Ascending aorta (tissue), 2 donors: ENCODE results near the gene TBC1D25. TPM values are rescaled to one million over a fixed set of nuclear protein-coding genes. Genes with fewer than 3 reads are reported as not detected.

ENCODE experiments used
- DNase-seq, 2 donors: peaks; one replicate each; pipeline ENCODE4 v3.0.0-alpha.2; 2019; ENCODE audit warnings: low spot score in 2 of 2
- H3K27ac ChIP-seq, 2 donors: fragments of 200-600 bp; sonication (generic); one replicate each; pipeline ENCODE4 v1.5.1; 2016 to 2017; ENCODE audit warnings: mild to moderate bottlenecking in 1 of 2
- H3K27me3 ChIP-seq: fragments of 200-600 bp; sonication (generic); one replicate; pipeline ENCODE4 v1.5.1; 2017
- H3K36me3 ChIP-seq, 2 donors: fragments of 200-600 bp; sonication (generic); one replicate each; pipeline ENCODE4 v1.5.1; 2016
- H3K4me1 ChIP-seq, 2 donors: fragments of 200-600 bp; sonication (generic); one replicate each; pipeline ENCODE4 v1.5.1; 2016 to 2017; ENCODE audit warnings: mild to moderate bottlenecking in 1 of 2
- H3K4me3 ChIP-seq, 2 donors: fragments of 200-600 bp; sonication (generic); one replicate each; pipeline ENCODE4 v1.5.1; 2016 to 2017; ENCODE audit warnings: mild to moderate bottlenecking in 1 of 2
- H3K9me3 ChIP-seq, 2 donors: fragments of 200-600 bp; sonication (generic); one replicate each; pipeline ENCODE4 v1.5.1; 2016
- CTCF ChIP-seq, 3 experiments: fragments of 200-600 bp in 2 of 3; fragments of 450-650 bp in 1 of 3; sonication (generic) in 2 of 3; IDR thresholded peaks; one replicate each; pipeline ENCODE4 v1.5.1; 2016 to 2019; ENCODE audit warnings: antibody characterized with exemption in 3 of 3, mild to moderate bottlenecking in 1 of 3, moderate library complexity in 1 of 3
- intact Hi-C: fragments of 100-400 bp; cut with DNase I; formaldehyde crosslinking; loops from one replicate; pipeline ENCODE4 v1.15.1; 2023
- total RNA-seq: library from RNA; depleted of rRNA; stranded (reverse); fragments of >200 nt; gene quantifications from one replicate; pipeline ENCODE4 v1.1.0, GENCODE V29; 2016

TBC1D25 gene
- total RNA-seq, 1 donor from 2014 or later: 8.2 TPM

GRCh38 chrX:48595929-48596328 is 56.4 kb downstream of the TBC1D25 start:
- intact Hi-C loops: no loop called here
- Histone ChIP-seq H3K9me3 (no peaks in the 10 kb centered on the region), H3K27me3 (no peaks in the 10 kb centered on the region), H3K27ac (no peak overlapping the region), H3K4me1 (no peaks in the 10 kb centered on the region), H3K4me3 (no peak overlapping the region), H3K36me3 (peaks cover 10 to 15% of the 10 kb centered on the region in 2 donors)
- TF ChIP-seq CTCF (IDR thresholded peaks at IDR 0.05): no peak
- DNase-seq: no peak

GRCh38 chrX:48597353-48598264 is 58.1 kb downstream of the TBC1D25 start, which contains the start of gene WDR13:
TSS of gene WDR13 (plus strand) at chrX:48597492. CDS start at chrX:48597997, 505 bp downstream.
- intact Hi-C loops: loop anchor here (1.0 to 2.0 kb wide), 2 partner anchors 23 to 59 kb away; partner anchors contain the start of genes RBM3 and TBC1D25
- Histone ChIP-seq H3K4me3 (peak within 1 kb of the TSS; percentile 59 to 68), H3K27me3 (no peaks in the 10 kb centered on the region), H3K9me3 (no peaks in the 10 kb centered on the region), H3K36me3 (peaks cover 14 to 24% of the 10 kb centered on the region in 2 donors), H3K27ac (peak within 1 kb of the TSS; percentile 94), H3K4me1 (no peaks in the 10 kb centered on the region)
- peak; percentile 71 to 95 for DNase-seq
- TF ChIP-seq CTCF (IDR thresholded peaks at IDR 0.05): no peak

- no peak for TF ChIP-seq CTCF (IDR thresholded peaks at IDR 0.05)
- Histone ChIP-seq H3K4me3 (peak overlapping the region; percentile 59 to 68), H3K27ac (peak overlapping the region in 1 of 2 donors; percentile 94), H3K27me3 (no peaks in the 10 kb centered on the region), H3K9me3 (no peaks in the 10 kb centered on the region), H3K4me1 (no peaks in the 10 kb centered on the region), H3K36me3 (peaks cover 16 to 30% of the 10 kb centered on the region in 2 donors)
- DNase-seq: no peak
- intact Hi-C loops: loop anchor here (1.0 to 2.0 kb wide), 2 partner anchors 24 to 60 kb away; partner anchors contain the start of genes RBM3 and TBC1D25
These were observed 59.1 kb downstream of the TBC1D25 start for GRCh38 chrX:48598614-48599013.

GRCh38 chrX:48599341-48599740 is 59.8 kb downstream of the TBC1D25 start:
- no peak overlapping the region for H3K4me3 ChIP-seq
- no peak for DNase-seq
- peaks cover 20 to 38% of the 10 kb centered on the region in 2 donors for H3K36me3 ChIP-seq
- H3K27me3 ChIP-seq: no peaks in the 10 kb centered on the region
- no peak for TF ChIP-seq CTCF (IDR thresholded peaks at IDR 0.05)
- intact Hi-C loops: loop anchor here (2.0 kb wide), 1 partner anchor 61 kb away; the partner anchor contains the start of gene TBC1D25
- no peaks in the 10 kb centered on the region for H3K4me1 ChIP-seq
- no peaks in the 10 kb centered on the region for H3K9me3 ChIP-seq
- H3K27ac ChIP-seq: no peak overlapping the region

GRCh38 chrX:48600226-48600625 is 60.7 kb downstream of the TBC1D25 start:
- Histone ChIP-seq H3K4me3 (no peak overlapping the region), H3K27me3 (no peaks in the 10 kb centered on the region), H3K9me3 (no peaks in the 10 kb centered on the region), H3K4me1 (no peaks in the 10 kb centered on the region), H3K27ac (no peak overlapping the region), H3K36me3 (peaks cover 24 to 46% of the 10 kb centered on the region in 2 donors)
- no peak for TF ChIP-seq CTCF (IDR thresholded peaks at IDR 0.05)
- DNase-seq: no peak
- intact Hi-C loops: no loop called here
